VCaP (cell line): ENCODE measurements around the gene C16orf78.

Experiments used
- H3K27ac ChIP-seq: fragments of 450-650 bp; 2 replicates; pipeline ENCODE4 v1.5.1; 2017
- TF ChIP-seq, protein P1 (sequence below): fragments of 450-650 bp; conservative IDR thresholded peaks from 2 replicates; pipeline ENCODE4 v1.5.1; 2017; ENCODE audit warnings: mild to moderate bottlenecking, moderate library complexity

The C16orf78 gene

DNA sequence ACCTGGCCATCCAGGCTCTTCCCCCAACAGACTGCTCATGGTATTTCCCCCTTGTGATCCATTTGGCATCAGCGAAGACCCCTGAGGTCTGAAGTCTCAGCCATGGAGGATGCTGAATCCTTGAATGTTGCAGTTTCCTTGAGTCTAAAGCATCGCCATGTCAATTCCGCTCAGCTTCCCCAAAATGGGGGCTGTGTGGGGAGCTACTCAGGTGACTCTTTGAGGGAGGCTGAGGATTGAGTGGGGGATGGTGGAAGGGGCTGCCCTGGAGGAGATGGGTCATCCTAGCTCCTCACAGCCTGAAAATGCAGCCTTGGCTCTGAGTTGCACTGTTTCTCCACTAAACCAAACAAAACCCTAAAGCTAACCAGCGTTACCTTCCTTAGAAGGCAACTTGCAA, 2.6 kb downstream of the C16orf78 start:
- TF ChIP-seq, protein P1, sequence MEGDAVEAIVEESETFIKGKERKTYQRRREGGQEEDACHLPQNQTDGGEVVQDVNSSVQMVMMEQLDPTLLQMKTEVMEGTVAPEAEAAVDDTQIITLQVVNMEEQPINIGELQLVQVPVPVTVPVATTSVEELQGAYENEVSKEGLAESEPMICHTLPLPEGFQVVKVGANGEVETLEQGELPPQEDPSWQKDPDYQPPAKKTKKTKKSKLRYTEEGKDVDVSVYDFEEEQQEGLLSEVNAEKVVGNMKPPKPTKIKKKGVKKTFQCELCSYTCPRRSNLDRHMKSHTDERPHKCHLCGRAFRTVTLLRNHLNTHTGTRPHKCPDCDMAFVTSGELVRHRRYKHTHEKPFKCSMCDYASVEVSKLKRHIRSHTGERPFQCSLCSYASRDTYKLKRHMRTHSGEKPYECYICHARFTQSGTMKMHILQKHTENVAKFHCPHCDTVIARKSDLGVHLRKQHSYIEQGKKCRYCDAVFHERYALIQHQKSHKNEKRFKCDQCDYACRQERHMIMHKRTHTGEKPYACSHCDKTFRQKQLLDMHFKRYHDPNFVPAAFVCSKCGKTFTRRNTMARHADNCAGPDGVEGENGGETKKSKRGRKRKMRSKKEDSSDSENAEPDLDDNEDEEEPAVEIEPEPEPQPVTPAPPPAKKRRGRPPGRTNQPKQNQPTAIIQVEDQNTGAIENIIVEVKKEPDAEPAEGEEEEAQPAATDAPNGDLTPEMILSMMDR: no peak
- H3K27ac ChIP-seq: no peak overlapping the region

DNA sequence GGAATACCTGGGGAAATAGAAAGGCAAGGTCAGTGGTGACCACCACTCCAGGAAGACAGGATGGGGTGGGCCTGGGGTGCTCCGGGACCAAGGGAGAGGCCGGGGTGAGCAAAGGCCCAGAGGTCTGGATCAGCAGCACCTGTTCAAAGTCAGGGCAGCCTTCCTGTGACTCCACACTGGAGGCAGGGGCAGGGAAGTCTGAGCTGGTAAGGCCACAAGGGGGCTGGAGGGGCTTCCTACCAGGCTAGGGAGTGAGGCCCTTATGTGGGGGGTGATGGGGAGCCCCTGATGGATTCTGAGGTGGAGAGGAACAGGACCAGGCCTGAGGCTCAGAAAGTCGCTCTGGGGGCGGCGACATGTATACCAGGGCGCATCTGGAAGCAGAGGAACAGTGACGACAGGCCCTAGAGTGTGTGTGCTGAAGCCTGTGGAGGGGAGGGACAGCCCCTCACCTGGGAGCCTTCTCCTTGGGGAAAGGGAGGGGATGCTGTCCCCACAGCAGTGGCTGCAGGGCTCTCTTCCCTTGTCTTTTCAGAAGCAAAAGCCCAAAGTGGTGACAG, 3.7 kb downstream of the C16orf78 start:
- no peak overlapping the region for H3K27ac ChIP-seq
- TF ChIP-seq, protein P1: no peak

DNA sequence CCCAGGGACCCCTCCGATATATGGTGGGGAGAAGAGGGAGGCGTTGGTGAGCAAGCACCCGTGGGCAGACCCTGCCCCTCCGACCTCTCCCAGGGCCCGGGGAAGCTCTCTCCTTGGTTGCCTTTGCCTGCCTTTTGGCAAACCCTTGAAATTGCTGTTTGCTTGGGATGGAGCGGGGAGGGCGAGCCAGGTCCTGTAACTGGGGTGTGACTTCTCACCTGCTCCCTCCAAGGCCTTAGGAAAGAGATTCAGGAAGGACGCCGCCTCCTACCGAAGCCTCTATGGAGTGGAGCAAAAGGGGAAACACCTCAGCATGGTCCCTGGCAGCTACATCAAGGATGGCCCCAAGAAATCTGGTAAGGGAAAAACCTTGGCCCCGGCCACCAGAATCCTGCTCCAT, 4.6 kb downstream of the C16orf78 start:
- TF ChIP-seq, protein P1: no peak
- H3K27ac ChIP-seq: no peak overlapping the region

DNA sequence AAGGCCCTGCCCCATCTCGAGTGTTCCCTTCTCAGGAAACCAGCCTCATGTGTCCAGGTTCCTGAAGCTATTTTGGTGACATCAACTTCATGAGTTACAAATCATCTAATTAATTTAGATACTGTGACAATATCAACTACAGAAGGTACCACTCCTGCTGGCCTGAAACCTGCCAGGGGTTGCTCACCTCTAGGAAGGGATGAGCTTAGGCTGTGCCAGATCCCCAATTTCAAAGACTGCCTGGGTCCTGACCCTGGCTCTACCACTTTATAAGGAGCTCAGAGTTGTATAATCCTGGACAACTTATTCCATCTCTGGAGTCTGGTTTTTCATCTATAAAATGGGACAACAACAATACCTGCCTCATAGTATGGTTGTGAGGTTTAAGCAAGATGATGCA, 5.2 kb downstream of the C16orf78 start:
- no peak overlapping the region for H3K27ac ChIP-seq
- TF ChIP-seq, protein P1: no peak

DNA sequence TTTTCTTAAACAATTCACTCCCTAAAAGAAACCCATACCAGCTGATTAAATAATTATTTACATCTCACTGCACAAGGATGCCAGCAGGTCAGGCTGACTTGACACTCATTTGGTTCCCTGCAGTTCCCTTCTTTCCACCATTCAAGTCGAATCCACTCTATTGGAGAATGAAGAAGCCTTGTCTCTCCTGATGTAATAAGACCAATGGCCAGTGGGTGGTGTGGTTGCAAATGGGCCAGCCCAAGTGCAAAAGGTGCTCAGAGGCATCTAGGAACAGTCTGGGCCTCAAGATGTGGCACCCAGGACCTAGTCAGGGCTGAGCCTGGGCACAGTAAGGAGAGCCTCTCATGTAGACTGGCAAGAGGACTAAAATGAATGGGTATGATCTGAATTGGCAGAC, 9.3 kb downstream of the C16orf78 start:
- TF ChIP-seq, protein P1: no peak
- H3K27ac ChIP-seq: no peak overlapping the region

DNA sequence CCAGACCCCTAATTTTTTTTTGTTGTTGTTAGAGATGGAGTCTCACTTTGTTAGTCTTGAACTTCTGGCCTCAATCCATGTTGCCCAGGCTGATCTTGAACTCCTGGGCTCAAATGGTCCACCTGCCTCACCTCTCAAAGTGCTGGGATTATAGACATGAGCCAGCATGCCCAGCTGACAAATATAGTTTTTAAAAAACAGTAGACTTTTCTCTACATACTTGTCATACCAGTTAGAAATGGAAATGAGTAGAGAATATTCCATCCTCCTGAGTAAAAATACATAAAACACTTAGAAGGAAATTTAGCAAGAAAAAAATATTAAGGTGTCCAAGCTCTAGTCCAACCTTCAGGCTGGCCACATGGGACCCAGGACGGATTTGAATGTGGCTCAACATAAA, 21.4 kb downstream of the C16orf78 start:
- TF ChIP-seq, protein P1: no peak

DNA sequence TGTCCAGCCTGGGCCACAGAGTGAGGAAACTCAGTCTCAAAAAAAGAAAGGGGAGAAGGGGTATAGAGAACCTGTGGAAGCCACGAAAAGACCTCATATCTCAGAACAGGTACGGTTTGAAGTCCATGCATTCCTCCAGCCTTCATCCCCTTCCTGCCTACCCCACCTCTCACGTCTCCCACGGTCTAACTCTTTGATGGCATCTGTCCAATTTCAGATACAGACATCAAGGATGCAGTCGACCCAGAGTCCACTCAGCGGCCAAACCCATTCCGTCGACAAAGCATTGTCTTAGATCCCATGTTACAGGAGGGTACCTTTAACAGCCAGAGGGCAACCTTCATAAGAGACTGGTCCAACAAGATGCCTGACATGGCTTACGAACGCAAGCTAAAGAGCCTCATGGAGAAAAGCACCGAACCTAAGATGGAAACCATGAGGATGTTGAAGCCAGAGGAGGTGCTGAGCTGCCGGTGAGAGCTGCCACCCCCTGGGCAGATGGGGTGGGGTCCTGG, 22.7 kb downstream of the C16orf78 start:
- no peak overlapping the region for H3K27ac ChIP-seq
- TF ChIP-seq, protein P1: no peak

More for the DNA sequence above, 21.4 kb downstream of the C16orf78 start:
- no peak overlapping the region for H3K27ac ChIP-seq
